Measurements from ENCODE around the gene WFDC8.

WFDC8 gene

DNA sequence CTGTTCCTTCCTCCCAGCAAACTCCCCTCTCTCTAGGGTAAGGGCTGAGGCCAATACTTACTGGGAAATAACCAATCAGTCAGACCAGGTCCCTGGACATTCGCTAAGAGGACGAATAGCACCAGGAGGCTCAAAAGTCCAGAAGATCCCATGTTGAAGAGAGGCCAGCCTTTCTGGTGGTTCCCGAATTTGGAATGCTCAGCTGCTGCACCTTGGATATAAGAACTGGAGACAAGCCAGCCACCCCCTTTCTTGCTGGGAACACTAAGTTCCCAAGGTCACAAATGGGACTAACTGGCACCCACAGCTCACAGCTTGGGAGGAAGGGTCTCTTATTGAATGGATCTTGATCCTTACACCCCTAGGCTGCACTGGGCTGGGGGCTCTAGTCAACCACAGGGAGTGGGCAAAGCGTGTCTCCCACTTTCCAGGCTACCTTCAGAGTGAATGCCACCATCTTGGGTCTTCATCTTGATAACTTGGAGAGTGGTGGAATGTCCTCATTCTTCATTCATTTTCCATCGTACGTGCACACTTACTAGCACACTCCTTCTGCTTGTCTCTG is 31.8 kb downstream of the WFDC8 start, which contains the start of gene EPPIN:
EPPIN (minus strand) TSS at position 196 of the 565 bp plus-strand sequence; CDS start at position 152, 44 bp downstream.
- no peak for FAIRE-seq

DNA sequence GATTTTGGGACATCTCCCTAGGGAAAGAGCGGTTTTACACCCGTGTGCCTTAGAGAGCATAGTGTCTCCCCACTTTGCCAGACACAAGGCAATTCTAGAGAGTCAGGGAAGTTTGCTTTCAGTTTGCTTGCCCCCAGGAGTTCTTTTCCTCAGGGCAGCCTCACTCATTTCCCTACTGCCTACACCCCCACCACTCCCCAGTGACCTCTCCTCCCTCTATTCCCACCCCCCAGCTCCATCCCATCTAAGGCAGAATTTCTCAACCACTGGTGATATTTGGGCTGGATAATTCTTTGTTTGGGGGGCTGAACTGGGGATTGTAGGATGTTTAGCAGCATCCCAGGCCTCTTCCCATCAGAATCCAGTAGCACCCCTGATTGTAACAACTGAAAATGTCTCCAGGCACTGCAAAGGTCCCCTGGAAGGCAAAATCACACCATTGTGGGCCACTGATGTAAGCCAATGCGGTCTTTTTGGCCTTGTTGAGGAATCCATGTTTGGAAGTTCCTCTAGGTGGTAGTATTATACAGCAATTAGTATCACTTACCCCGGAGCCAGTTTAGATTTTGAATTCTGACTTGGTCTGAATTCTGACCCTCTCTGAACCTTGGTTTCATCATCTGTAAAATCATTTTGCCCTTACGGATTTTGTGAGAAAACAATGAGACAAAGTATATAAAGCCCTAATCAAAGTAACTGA is 33.2 kb downstream of the WFDC8 start:
- FAIRE-seq, result no peak

DNA sequence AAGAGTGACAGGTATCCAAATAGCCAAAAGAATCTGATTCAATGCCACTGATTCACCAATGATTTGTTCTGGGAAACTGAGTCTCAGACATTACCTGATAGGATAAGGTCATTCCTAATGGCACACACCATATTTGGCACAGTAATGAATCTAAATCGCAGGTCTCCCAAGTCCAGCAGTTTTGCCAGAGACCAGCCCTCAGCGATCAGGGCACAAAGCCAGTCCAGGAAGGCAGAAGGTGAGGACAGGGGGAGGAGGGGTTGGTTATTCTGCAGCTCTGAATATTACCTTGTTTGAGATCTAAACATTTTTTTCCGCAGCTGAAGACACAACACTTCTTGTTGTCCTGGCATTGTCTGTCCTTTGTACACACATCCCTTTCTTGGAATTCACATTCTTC is 33.7 kb downstream of the WFDC8 start:
- FAIRE-seq, result no peak

DNA sequence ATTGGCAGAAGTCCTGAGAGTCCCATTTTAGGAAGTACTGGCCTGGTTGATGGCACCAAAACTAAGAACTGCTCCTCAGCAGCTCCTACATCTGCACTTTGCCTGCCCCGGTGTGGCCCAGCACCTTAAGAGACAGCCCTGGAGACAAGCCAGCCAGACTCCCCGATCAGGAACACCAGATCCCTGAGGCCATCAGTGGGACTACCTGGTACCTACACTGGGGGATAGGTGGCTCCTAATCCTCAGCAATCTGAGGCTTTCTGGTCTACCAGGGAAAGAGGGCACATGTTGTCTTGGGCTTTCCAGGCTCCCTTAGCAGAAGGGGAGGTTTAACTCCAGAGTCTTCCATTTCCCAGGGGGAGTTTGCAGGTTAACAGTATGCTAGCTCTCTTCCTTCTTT is 39.7 kb downstream of the WFDC8 start, which contains the start of gene WFDC6:
WFDC6 (minus strand) TSS at position 101 of the 400 bp plus-strand sequence; CDS start at position 26, 75 bp downstream.
- no peak for FAIRE-seq

- FAIRE-seq, result no peak
Observed at GRCh38 chr20:45538209-45538799, 40.8 kb downstream of the WFDC8 start.

- FAIRE-seq, result no peak
Observed at GRCh38 chr20:45527294-45527693, 51.8 kb downstream of the WFDC8 start.

GRCh38 chr20:45523821-45524220 is 55.3 kb downstream of the WFDC8 start:
- FAIRE-seq, result no peak

DNA sequence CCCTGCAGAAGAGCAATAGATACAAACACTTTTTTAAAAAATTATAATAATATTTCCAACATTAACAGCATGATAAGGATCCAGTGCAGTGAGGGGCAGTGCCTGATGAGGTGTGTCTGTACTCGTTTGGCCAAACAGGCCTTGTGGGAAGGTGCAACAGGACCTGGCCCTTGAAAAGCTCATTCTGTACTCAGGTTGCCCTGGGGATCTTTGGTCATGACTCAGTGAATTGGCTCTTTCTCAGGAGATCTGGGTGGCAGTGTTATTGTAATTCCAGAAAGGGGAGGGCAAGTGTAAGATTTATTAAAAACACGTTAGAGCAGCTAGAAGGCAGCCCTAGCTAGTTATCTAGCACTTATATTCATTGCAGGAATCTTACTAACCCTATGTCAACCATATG is 60.8 kb downstream of the WFDC8 start:
- no peak for FAIRE-seq

DNA sequence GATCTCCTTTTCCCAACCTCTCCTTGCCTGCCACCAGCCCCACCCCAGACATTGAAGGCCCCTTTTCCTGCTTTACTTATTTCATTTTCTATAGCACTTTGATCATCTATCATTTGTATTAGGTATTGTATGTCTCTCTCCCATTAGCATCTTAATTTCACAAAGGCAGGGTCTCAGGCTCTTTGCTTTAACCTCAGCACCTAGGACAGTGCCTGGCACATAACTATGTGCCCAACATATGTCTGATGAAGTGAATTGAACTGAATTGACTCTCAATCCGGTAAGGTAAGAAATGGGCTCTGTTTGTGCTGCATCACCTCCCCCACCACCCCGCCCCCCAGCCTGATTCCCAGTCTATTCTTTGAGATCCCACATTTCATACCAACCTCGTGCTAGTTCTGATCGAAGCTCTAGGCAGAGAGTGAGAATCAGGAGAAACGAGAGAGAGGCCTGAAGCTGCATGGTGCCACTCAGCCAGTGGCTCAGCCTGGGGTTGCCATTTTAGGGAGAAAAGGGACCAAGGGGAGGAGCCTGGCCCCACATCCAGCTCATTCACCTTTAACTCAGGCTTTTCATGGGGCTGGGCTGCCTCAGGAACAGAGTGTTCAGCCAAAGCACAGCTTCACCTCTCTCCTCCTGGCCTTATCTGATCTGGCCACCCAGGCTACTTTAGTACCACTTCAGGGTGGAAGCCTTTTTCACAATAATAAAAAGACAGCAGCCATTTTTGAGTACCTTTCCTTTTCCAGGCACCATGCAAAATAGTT is 63.8 kb downstream of the WFDC8 start, which contains the start of gene SPINT3:
SPINT3 (minus strand) TSS at position 476 of the 767 bp plus-strand sequence; CDS start at position 462, 14 bp downstream.
- no peak for FAIRE-seq

DNA sequence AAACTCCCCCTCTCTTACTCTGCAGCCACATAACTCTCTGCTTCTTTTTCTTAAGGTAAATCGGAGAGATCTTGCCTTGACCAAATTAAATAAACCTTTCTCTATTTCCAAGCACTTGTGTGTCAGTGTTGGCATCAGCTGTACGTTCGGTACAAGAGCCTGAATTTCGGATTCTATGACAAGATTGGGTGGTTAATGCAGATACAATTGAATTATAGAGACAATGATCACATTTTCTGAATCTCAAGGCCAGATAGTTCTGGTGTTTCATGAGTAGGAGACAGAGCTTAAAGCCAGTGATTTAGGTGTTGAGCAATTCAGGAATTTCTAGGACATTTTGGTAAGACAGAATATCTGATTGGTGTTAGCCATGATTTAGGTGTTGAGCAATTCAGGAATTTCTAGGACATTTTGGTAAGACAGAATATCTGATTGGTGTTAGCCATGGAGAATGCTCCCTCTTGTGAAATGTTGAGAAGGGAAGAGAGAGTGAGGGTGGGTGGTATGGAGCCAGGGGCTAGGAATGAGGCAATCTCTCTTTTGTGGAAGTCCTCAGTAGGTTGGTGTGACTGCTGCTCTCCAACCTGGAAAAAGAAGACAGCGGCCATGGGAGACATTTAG is 68.7 kb downstream of the WFDC8 start:
- no peak for FAIRE-seq

DNA sequence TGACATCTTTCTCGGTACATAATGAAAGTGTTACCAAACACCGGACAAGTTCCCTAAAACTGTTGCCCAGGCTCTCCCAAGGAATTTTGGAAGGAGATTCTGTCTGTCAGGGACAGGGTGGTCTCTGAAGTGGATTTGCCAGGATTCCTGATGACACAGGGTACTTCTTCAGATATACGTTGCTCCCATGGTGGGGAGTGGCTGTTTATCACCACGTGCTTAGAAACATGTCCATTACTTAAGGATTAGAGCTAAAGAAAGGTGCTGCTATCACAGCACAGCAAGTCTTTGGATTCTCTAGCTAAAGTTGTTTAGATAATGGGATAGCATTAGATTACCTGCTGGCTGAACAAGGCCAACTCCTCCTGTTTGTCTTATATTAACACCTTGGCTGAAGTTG is 70.0 kb downstream of the WFDC8 start:
- no peak for FAIRE-seq

DNA sequence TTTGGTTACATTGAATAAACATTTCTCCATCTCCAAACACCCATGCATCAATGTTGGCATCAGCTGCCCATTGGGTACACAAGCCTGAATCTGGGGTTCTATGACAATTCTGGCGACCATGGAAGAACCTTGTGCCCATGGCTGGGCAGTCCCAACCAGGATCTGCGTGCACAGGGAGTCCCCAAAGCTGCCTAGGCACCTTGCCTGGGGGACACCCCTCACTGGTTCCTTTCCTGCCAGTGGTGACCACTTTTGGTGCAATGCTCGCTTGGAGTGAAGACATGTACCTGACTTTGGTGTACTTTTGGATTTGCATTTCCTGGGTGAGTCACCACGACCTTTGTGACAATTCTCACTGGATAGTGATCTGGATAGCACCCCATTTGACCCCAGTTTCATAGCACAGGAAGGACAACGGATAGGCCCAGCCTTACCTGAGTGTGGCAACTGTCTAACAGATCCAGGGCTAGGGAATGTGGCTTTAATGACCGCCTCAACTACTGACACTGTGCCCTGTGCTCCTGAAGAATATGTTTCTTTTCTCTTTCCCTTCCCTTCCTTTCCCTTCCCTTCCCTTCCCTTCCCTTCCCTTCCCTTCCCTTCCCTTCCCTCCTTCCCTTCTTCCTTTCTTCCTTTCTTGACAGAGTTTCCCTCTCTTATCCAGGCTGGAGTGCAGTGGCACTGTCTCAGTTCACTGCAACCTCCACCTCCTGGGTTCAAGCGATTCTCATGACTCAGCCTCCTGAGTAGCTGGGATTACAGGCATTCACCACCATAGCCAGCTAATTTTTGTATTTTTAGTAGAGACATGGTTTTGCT is 70.8 kb downstream of the WFDC8 start:
- no peak for FAIRE-seq

- no peak for FAIRE-seq
Observed at GRCh38 chr20:45507011-45507820, 71.9 kb downstream of the WFDC8 start.

DNA sequence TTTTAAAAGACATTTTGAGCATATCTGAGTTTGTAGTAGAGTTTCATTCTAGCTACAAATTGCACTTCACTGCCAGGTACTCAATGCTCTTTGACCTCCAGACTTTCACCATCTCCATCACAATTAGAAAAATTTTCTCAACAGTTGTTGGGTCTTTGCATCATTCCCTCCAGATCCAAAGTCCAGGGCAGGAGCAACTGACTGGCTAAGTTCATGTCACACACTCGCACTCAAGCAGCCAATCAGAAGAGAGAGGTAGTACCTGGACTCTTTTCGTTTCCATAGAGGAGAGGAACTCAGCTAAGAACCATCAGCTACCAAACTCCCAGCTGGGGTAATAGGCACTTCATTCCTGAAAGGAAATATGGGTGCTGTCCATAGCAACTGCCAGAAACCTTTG is 72.7 kb downstream of the WFDC8 start:
- no peak for FAIRE-seq

- FAIRE-seq, result no peak
Observed at GRCh38 chr20:45503403-45503802, 75.7 kb downstream of the WFDC8 start.

DNA sequence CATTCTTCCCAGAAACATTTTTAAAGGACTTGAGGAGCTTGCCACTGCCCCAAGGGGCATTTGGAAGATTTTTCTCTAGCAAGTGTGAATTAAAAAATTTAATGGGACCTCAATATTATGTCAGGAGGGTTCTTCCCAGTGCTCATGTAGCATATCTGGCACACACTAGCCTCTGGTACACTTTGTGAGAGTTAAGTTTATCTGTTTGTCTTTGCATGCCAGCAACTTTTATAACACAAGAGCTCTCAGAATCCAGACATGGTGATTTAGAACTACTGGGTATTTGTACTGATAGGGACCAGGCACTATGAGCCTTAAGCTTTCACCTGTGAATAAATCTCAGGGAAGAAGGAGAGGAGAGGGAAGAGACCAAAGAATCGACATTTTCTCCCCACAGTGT is 76.5 kb downstream of the WFDC8 start:
- FAIRE-seq, result no peak

Measured in colon (tissue), 2 donors.